H1 (cell line): ENCODE measurements around the gene CNIH1. TPM values are rescaled to one million over a fixed set of nuclear protein-coding genes. Genes with fewer than 3 reads are reported as not detected.

Experiments used
- CTCF ChIA-PET: fragments of 300-600 bp; sonication (Branson Sonifier 250); formaldehyde crosslinking; loops from one replicate; lab custom pipeline; 2021; ENCODE audit not compliant: partially characterized antibody; lab: Charles Lee
- POLR2A ChIA-PET: fragments of 300-600 bp; sonication (Branson Sonifier 250); formaldehyde crosslinking; loops from one replicate; lab custom pipeline; 2021; ENCODE audit warnings: inconsistent platforms; ENCODE audit not compliant: partially characterized antibody; lab: Charles Lee
- DNase-seq, 2 experiments: peaks; one replicate each; pipeline versions ENCODE4 v3.0.0 to v3.0.0-alpha.2; 2010 to 2022; ENCODE audit warnings: low spot score in 2 of 2, low read depth in 1 of 2, mixed read lengths in 1 of 2
- FAIRE-seq: peaks from 2 replicates; lab custom pipeline; 2011; peaks lifted over from hg19 to GRCh38; lab: Jason Lieb, UNC
- H2AFZ ChIP-seq: 2 replicates; pipeline ENCODE4 v1.8.1; 2012; ENCODE audit warnings: low read length, inconsistent platforms
- H2AK5ac ChIP-seq: 2 replicates; pipeline ENCODE4 v1.6.1; 2013; ENCODE audit warnings: low read depth, low read length
- H2BK120ac ChIP-seq: replicated peaks from 2 replicates; pipeline ENCODE3; 2013; ENCODE audit warnings: low read depth, low read length, inconsistent platforms
- H2BK12ac ChIP-seq: 2 replicates; pipeline ENCODE4 v1.6.1; 2013; ENCODE audit warnings: low read depth, low read length
- H2BK15ac ChIP-seq: 2 replicates; pipeline ENCODE4 v1.6.1; 2013; ENCODE audit warnings: low read length
- H2BK20ac ChIP-seq: 2 replicates; pipeline ENCODE4 v1.6.1; 2013; ENCODE audit warnings: low read length
- H2BK5ac ChIP-seq: 2 replicates; pipeline ENCODE4 v1.6.1; 2013; ENCODE audit warnings: low read depth, low read length
- H3K14ac ChIP-seq: 2 replicates; pipeline ENCODE4 v1.6.1; 2013; ENCODE audit warnings: inconsistent platforms; ENCODE audit not compliant: insufficient read length
- H3K18ac ChIP-seq: 2 replicates; pipeline ENCODE4 v1.6.1; 2013; ENCODE audit warnings: low read length; ENCODE audit errors: extremely low read depth
- H3K23ac ChIP-seq: 2 replicates; pipeline ENCODE4 v1.6.1; 2013; ENCODE audit warnings: inconsistent platforms; ENCODE audit not compliant: insufficient read length
- H3K23me2 ChIP-seq: 2 replicates; pipeline ENCODE4 v1.6.1; 2013; ENCODE audit warnings: low read depth, low read length
- H3K27ac ChIP-seq: 2 replicates; pipeline ENCODE4 v1.6.1; 2011; ENCODE audit warnings: low read depth, low read length, inconsistent platforms
- H3K27me3 ChIP-seq, 4 experiments: replicated peaks in 1 of 4; 1 replicate in 1 of 4; 2 replicates in 3 of 4; pipeline versions ENCODE4 v1.6.1 to v1.8.1; 2011 to 2013; ENCODE audit warnings: low read length in 3 of 4, mild to moderate bottlenecking in 3 of 4, inconsistent platforms in 2 of 4, mixed read lengths in 2 of 4, moderate library complexity in 1 of 4; ENCODE audit not compliant: control insufficient read depth in 3 of 4, insufficient read depth in 3 of 4; ENCODE audit errors: extremely low read depth in 1 of 4
- H3K36me3 ChIP-seq, 4 experiments: 2 replicates each; pipeline versions ENCODE4 v1.6.1 to v1.8.1; 2011 to 2013; ENCODE audit warnings: mild to moderate bottlenecking in 4 of 4, low read length in 3 of 4, moderate library complexity in 2 of 4, control low read depth in 1 of 4, inconsistent platforms in 1 of 4; ENCODE audit not compliant: insufficient read depth in 4 of 4, control insufficient read depth in 2 of 4
- H3K4ac ChIP-seq: replicated peaks from 2 replicates; pipeline ENCODE3; 2013; ENCODE audit warnings: low read length, low read depth, mixed read lengths, inconsistent platforms; ENCODE audit not compliant: insufficient read length
- H3K4me1 ChIP-seq, 4 experiments: replicated peaks in 1 of 4; 1 replicate in 1 of 4; 2 replicates in 3 of 4; pipeline versions ENCODE4 v1.6.1 to v1.8.1; 2011 to 2013; ENCODE audit warnings: low read length in 3 of 4, inconsistent platforms in 2 of 4, mixed read lengths in 1 of 4; ENCODE audit not compliant: insufficient read depth in 4 of 4, control insufficient read depth in 3 of 4
- H3K4me2 ChIP-seq, 2 experiments: 2 replicates each; pipeline versions ENCODE4 v1.6.1 to v1.8.1; 2011 to 2013; ENCODE audit warnings: low read depth in 2 of 2, low read length in 2 of 2, control low read depth in 1 of 2, inconsistent platforms in 1 of 2, mild to moderate bottlenecking in 1 of 2; ENCODE audit not compliant: insufficient read depth in 1 of 2
- H3K4me3 ChIP-seq, 4 experiments: fragments of 200-600, 300-600 bp in 1 of 4; sonication (generic), shearing (Covaris generic), sonication (Bioruptor Twin) in 1 of 4; 2 replicates each; pipeline versions ENCODE4 v1.5.1 to v1.8.1; 2011 to 2016; ENCODE audit warnings: low read length in 4 of 4, low read depth in 3 of 4, control low read depth in 2 of 4, inconsistent platforms in 2 of 4, mild to moderate bottlenecking in 2 of 4, mixed read lengths in 1 of 4, moderate library complexity in 1 of 4; ENCODE audit not compliant: insufficient read depth in 2 of 4; ENCODE audit errors: extremely low read depth in 1 of 4
- H3K56ac ChIP-seq: replicated peaks from 2 replicates; pipeline ENCODE3; 2013; ENCODE audit warnings: low read depth, mild to moderate bottlenecking, mixed read lengths, low read length, inconsistent platforms; ENCODE audit not compliant: insufficient read length
- H3K79me1 ChIP-seq: 2 replicates; pipeline ENCODE4 v1.6.1; 2013; ENCODE audit warnings: low read depth, low read length, control low read depth
- H3K79me2 ChIP-seq, 2 experiments: 2 replicates each; pipeline versions ENCODE4 v1.6.1 to v1.8.1; 2012 to 2013; ENCODE audit warnings: low read length in 2 of 2, mild to moderate bottlenecking in 2 of 2, inconsistent platforms in 1 of 2; ENCODE audit not compliant: insufficient read depth in 2 of 2, control insufficient read depth in 1 of 2
- H3K9ac ChIP-seq, 4 experiments: replicated peaks in 1 of 4; 1 replicate in 1 of 4; 2 replicates in 3 of 4; pipeline versions ENCODE4 v1.6.1 to v1.8.1; 2011 to 2013; ENCODE audit warnings: low read depth in 3 of 4, low read length in 3 of 4, control low read depth in 2 of 4, mild to moderate bottlenecking in 2 of 4, moderate library complexity in 2 of 4, inconsistent platforms in 1 of 4; ENCODE audit errors: extremely low read depth in 1 of 4
- H3K9me3 ChIP-seq, 2 experiments: 2 replicates each; pipeline versions ENCODE4 v1.6.1 to v1.8.1; 2012 to 2013; ENCODE audit warnings: mild to moderate bottlenecking in 2 of 2, moderate library complexity in 2 of 2, control low read depth in 1 of 2, inconsistent platforms in 1 of 2, low read depth in 1 of 2, low read length in 1 of 2, mixed read lengths in 1 of 2; ENCODE audit not compliant: insufficient read depth in 2 of 2
- H4K20me1 ChIP-seq, 2 experiments: replicated peaks in 1 of 2; 2 replicates each; pipeline versions ENCODE3 to v1.8.1; 2011 to 2013; ENCODE audit warnings: inconsistent platforms in 2 of 2, low read length in 2 of 2, mild to moderate bottlenecking in 1 of 2; ENCODE audit not compliant: insufficient read depth in 2 of 2, control insufficient read depth in 1 of 2
- H4K5ac ChIP-seq: 2 replicates; pipeline ENCODE4 v1.6.1; 2013; ENCODE audit warnings: low read length, low read depth, mixed read lengths, inconsistent platforms; ENCODE audit not compliant: insufficient read length
- H4K8ac ChIP-seq: 2 replicates; pipeline ENCODE4 v1.8.0; 2013; ENCODE audit warnings: mild to moderate bottlenecking, moderate library complexity, low read length, inconsistent platforms; ENCODE audit not compliant: insufficient read depth; ENCODE audit errors: extremely low read depth
- H4K91ac ChIP-seq: replicated peaks from 2 replicates; pipeline ENCODE3; 2013; ENCODE audit warnings: low read length, mixed read lengths, inconsistent platforms; ENCODE audit not compliant: insufficient read length
- KDM4A ChIP-seq: IDR thresholded peaks from one replicate; pipeline ENCODE4 v1.7.1; 2012; ENCODE audit warnings: low read depth, mild to moderate bottlenecking, moderate library complexity, low read length, inconsistent platforms; ENCODE audit not compliant: severe bottlenecking
- WGBS, 2 experiments: shearing (Covaris generic) in 1 of 2; methylation state at CpG; one replicate each; pipeline versions ENCODE4 v1.1.6 to v1.1.7; 2013 to 2015; ENCODE audit warnings: low lambda C conversion rate in 2 of 2, mixed read lengths in 2 of 2, inconsistent platforms in 1 of 2, low coverage in 1 of 2, missing lambda C conversion rate in 1 of 2; ENCODE audit not compliant: insufficient replicate concordance in 2 of 2, insufficient coverage in 1 of 2, insufficient read length in 1 of 2; ENCODE audit errors: extremely low coverage in 1 of 2, missing lambda C conversion rate in 1 of 2; 5-methylcytosine and 5-hydroxymethylcytosine counted together
- polyA plus RNA-seq, 7 experiments: library from polyadenylated mRNA; depleted of rRNA in 3 of 7; stranded (reverse) in 5 of 7; unstranded in 2 of 7; fragments of >200 nt in 5 of 7; fragments of 200-250 nt in 2 of 7; gene quantifications; 1 replicate in 5 of 7; 2 replicates in 1 of 7; 4 replicates in 1 of 7; pipeline versions ENCODE4 v1.2.1 to v1.2.3, GENCODE V29; 2011 to 2013; ENCODE audit warnings: missing spikeins in 2 of 7, mixed read lengths in 2 of 7
- total RNA-seq: library from RNA; stranded (reverse); fragmentation: NEBNext Ultra II Directional; extraction: Animal tissue kit (Norgen Biotek cat#: 25700); gene quantifications from 2 replicates; pipeline ENCODE4 v1.2.1, GENCODE V29; 2021

The CNIH1 gene
- total and polyA plus RNA-seq, 2 of the 8 experiments (the other 6 are each of a cell fraction or from before 2014, with no cell fraction given): 119 to 333 TPM

GRCh38 chr14:54377501-54377900 is 63.7 kb downstream of the CNIH1 start:
- H4K5ac ChIP-seq: no peak overlapping the region
- H3K79me2 ChIP-seq: no peaks in the 10 kb centered on the region
- H3K36me3 ChIP-seq: no peaks in the 10 kb centered on the region
- DNase-seq: no peak
- H3K4ac ChIP-seq: no peak overlapping the region
- H2BK12ac ChIP-seq: no peak overlapping the region
- no peak overlapping the region for H3K18ac ChIP-seq
- H3K23me2 ChIP-seq: no peaks in the 10 kb centered on the region
- H3K9me3 ChIP-seq: no peaks in the 10 kb centered on the region
- H2BK120ac ChIP-seq: no peak overlapping the region
- no peak overlapping the region for H2BK15ac ChIP-seq
- CTCF ChIA-PET: interaction anchor here (1.0 to 3.8 kb wide), 7 partner anchors 10 to 65 kb away, joined by 3 to 16 read pairs (median 7); partner anchors contain the start of gene CDKN3
- H2BK20ac ChIP-seq: no peak overlapping the region
- no peak for TF ChIP-seq KDM4A
- TF ChIP-seq, all 59 proteins: peak for 0
- H4K8ac ChIP-seq: no peak overlapping the region
- no peaks in the 10 kb centered on the region for H3K79me1 ChIP-seq
- peaks cover 0 to 7% (median 2%) of the 10 kb centered on the region in 4 experiments; a peak in 2 of 7 replicates for H3K4me1 ChIP-seq
- POLR2A ChIA-PET: interaction anchor here (1.4 to 1.8 kb wide), 3 partner anchors 10 to 17 kb away, joined by 4 to 9 read pairs (median 4); no protein-coding TSS in a partner anchor
- H3K4me2 ChIP-seq: no peak overlapping the region
- H2BK5ac ChIP-seq: no peak overlapping the region
- no peak overlapping the region for H3K23ac ChIP-seq
- no peak overlapping the region for H2AK5ac ChIP-seq
- H4K91ac ChIP-seq: no peak overlapping the region
- no peaks in the 10 kb centered on the region for H4K20me1 ChIP-seq
- no peak overlapping the region; the same call in 1 of the 2 replicates for H2AFZ ChIP-seq
- 57% methylated on average over 7 of the region's 7 CpGs; no CpG with 5 or more reads in 1 of the 2 experiments for WGBS, 2 experiments
- H3K4me3 ChIP-seq: no peak overlapping the region
- H3K27me3 ChIP-seq: no peaks in the 10 kb centered on the region
- H3K56ac ChIP-seq: no peak overlapping the region
- no peak overlapping the region for H3K27ac ChIP-seq
- no peak overlapping the region for H3K9ac ChIP-seq
- no peak overlapping the region for H3K14ac ChIP-seq
- FAIRE-seq: no peak
